ENCODE data around the gene RALA. TPM values are rescaled to one million over a fixed set of nuclear protein-coding genes. Genes with fewer than 3 reads are reported as not detected.

The RALA gene
- total RNA-seq, 1 donor from 2014 or later: 25.8 TPM

Other genes starting within 250 kb of the RALA start
- gene YAE1, start 57.2 kb upstream of the RALA start, total RNA-seq: 13.1 and 18.3 TPM in 2 replicates

Measured in lung microvascular endothelial cell (primary cell).